H1 (cell line): ENCODE results near the gene CACNA1B. TPM values are rescaled to one million over a fixed set of nuclear protein-coding genes. Genes with fewer than 3 reads are reported as not detected.

Source experiments
- ATF2 ChIP-seq: IDR thresholded peaks from 2 replicates; pipeline ENCODE4 v1.6.1; 2012; ENCODE audit warnings: low read length, inconsistent platforms
- BACH1 ChIP-seq: IDR thresholded peaks from 2 replicates; pipeline ENCODE4 v1.6.1; 2012; ENCODE audit warnings: low read length, improper control_type of control experiment
- CBX8 ChIP-seq: fragments of 300-800, 300-1000 bp; sonication (generic); IDR thresholded peaks from 2 replicates; pipeline ENCODE4 v1.7.1; 2016; ENCODE audit warnings: low read depth, low read length, borderline replicate concordance
- CEBPB ChIP-seq: IDR thresholded peaks from 2 replicates; pipeline ENCODE4 v1.6.1; 2012; ENCODE audit warnings: low read depth, low read length
- FOSL1 ChIP-seq: IDR thresholded peaks from 2 replicates; pipeline ENCODE4 v1.6.1; 2011; ENCODE audit warnings: mild to moderate bottlenecking, low read depth, low read length, moderate library complexity; ENCODE audit not compliant: insufficient read depth
- HDAC6 ChIP-seq: IDR thresholded peaks from one replicate; pipeline ENCODE4 v1.7.1; 2012; ENCODE audit warnings: low read depth, mild to moderate bottlenecking, inconsistent platforms, low read length, moderate library complexity
- SP1 ChIP-seq: IDR thresholded peaks from 2 replicates; pipeline ENCODE4 v1.6.1; 2011; ENCODE audit warnings: low read depth, low read length
- TAF7 ChIP-seq: optimal IDR thresholded peaks from 2 replicates; pipeline ENCODE3; 2011; ENCODE audit warnings: low read depth, mild to moderate bottlenecking, inconsistent platforms, low read length, moderate library complexity, borderline replicate concordance
- USF2 ChIP-seq: IDR thresholded peaks from 2 replicates; pipeline ENCODE4 v1.6.1; 2011; ENCODE audit warnings: low read length, improper control_type of control experiment
- polyA plus RNA-seq, 7 experiments: library from polyadenylated mRNA; depleted of rRNA in 3 of 7; stranded (reverse) in 5 of 7; unstranded in 2 of 7; fragments of >200 nt in 5 of 7; fragments of 200-250 nt in 2 of 7; gene quantifications; 1 replicate in 5 of 7; 2 replicates in 1 of 7; 4 replicates in 1 of 7; pipeline versions ENCODE4 v1.2.1 to v1.2.3, GENCODE V29; 2011 to 2013; ENCODE audit warnings: missing spikeins in 2 of 7, mixed read lengths in 2 of 7
- total RNA-seq: library from RNA; stranded (reverse); fragmentation: NEBNext Ultra II Directional; extraction: Animal tissue kit (Norgen Biotek cat#: 25700); gene quantifications from 2 replicates; pipeline ENCODE4 v1.2.1, GENCODE V29; 2021

CACNA1B gene
- total and polyA plus RNA-seq, 2 of the 8 experiments (the other 6 are each of a cell fraction or from before 2014, with no cell fraction given), result 1.5 to 5.7 TPM

- TF ChIP-seq USF2, result no peak
- no peak for TF ChIP-seq SP1
- no peak for TF ChIP-seq TAF7
- no peak for TF ChIP-seq CBX8
- TF ChIP-seq FOSL1, result no peak
- no peak for TF ChIP-seq BACH1
- TF ChIP-seq HDAC6, result no peak
- TF ChIP-seq ATF2, result no peak
- TF ChIP-seq CEBPB, result no peak
Measured at GRCh38 chr9:138112791-138113600, 235.4 kb downstream of the CACNA1B start (continued).
